ENCODE measurements around the gene EZH1.

Gene EZH1

GRCh38 chr17:42686520-42687128 is 58.2 kb downstream of the EZH1 start:
- FAIRE-seq (no peak), DNase-seq (ENCODE audit: insufficient read length) (no peak)
- no peak for TF ChIP-seq TAF1 (IDR thresholded peaks at IDR 0.05; ENCODE audit: borderline replicate concordance, low read depth, low read length)
- no peak for TF ChIP-seq POLR2A (IDR thresholded peaks at IDR 0.05; ENCODE audit: low read depth, low read length)
- no peak for TF ChIP-seq POLR2AphosphoS5 (IDR thresholded peaks at IDR 0.05; ENCODE audit: low read depth, low read length)

- TF ChIP-seq TAF1 (IDR thresholded peaks at IDR 0.05; ENCODE audit: borderline replicate concordance, low read depth, low read length) (no peak), POLR2A (IDR thresholded peaks at IDR 0.05; ENCODE audit: low read depth, low read length) (no peak)
- DNase-seq (ENCODE audit: insufficient read length), result no peak
- FAIRE-seq, result peak; percentile 17
Observed at GRCh38 chr17:42685831-42686230, 59.0 kb downstream of the EZH1 start.

GRCh38 chr17:42684929-42685556 is 59.8 kb downstream of the EZH1 start:
- FAIRE-seq (no peak), DNase-seq (ENCODE audit: insufficient read length) (no peak)
- TF ChIP-seq POLR2AphosphoS5 (IDR thresholded peaks at IDR 0.05; ENCODE audit: low read depth, low read length) (no peak), TAF1 (IDR thresholded peaks at IDR 0.05; ENCODE audit: borderline replicate concordance, low read depth, low read length) (no peak), POLR2A (IDR thresholded peaks at IDR 0.05; ENCODE audit: low read depth, low read length) (no peak)

- FAIRE-seq (no peak), DNase-seq (ENCODE audit: insufficient read length) (no peak)
- TF ChIP-seq TAF1 (IDR thresholded peaks at IDR 0.05; ENCODE audit: borderline replicate concordance, low read depth, low read length) (no peak), POLR2A (IDR thresholded peaks at IDR 0.05; ENCODE audit: low read depth, low read length) (no peak), POLR2AphosphoS5 (IDR thresholded peaks at IDR 0.05; ENCODE audit: low read depth, low read length) (no peak)
Observed at GRCh38 chr17:42683407-42684034, 61.3 kb downstream of the EZH1 start.

- peak; percentile 70 for FAIRE-seq
- DNase-seq (ENCODE audit: insufficient read length), result peak; percentile 67
Observed at GRCh38 chr17:42682722-42683403, 62.0 kb downstream of the EZH1 start.

GRCh38 chr17:42681976-42682721 is 62.7 kb downstream of the EZH1 start, which contains the start of gene CNTNAP1:
CNTNAP1 (plus strand) TSS chr17:42682531; CDS start chr17:42682830, 299 bp downstream.
- TF ChIP-seq TAF1 (IDR thresholded peaks at IDR 0.05; ENCODE audit: borderline replicate concordance, low read depth, low read length), result 0 out of 2 replicates have a peak, but pooled peaks have one; percentile 7
- TF ChIP-seq POLR2AphosphoS5 (IDR thresholded peaks at IDR 0.05; ENCODE audit: low read depth, low read length), result no peak
- peak; percentile 41; the same call in 1 of the 2 replicates for TF ChIP-seq POLR2A (IDR thresholded peaks at IDR 0.05; ENCODE audit: low read depth, low read length)
- DNase-seq (ENCODE audit: insufficient read length) (peak; percentile 78), FAIRE-seq (peak; percentile 51)

More at GRCh38 chr17:42682722-42683403, 62.0 kb downstream of the EZH1 start:
- TF ChIP-seq POLR2AphosphoS5 (IDR thresholded peaks at IDR 0.05; ENCODE audit: low read depth, low read length) (no peak), TAF1 (IDR thresholded peaks at IDR 0.05; ENCODE audit: borderline replicate concordance, low read depth, low read length) (no peak), POLR2A (IDR thresholded peaks at IDR 0.05; ENCODE audit: low read depth, low read length) (no peak)

- TF ChIP-seq TAF1 (IDR thresholded peaks at IDR 0.05; ENCODE audit: borderline replicate concordance, low read depth, low read length) (no peak), POLR2A (IDR thresholded peaks at IDR 0.05; ENCODE audit: low read depth, low read length) (no peak), POLR2AphosphoS5 (IDR thresholded peaks at IDR 0.05; ENCODE audit: low read depth, low read length) (no peak)
- DNase-seq (ENCODE audit: insufficient read length), result no peak
- FAIRE-seq, result no peak
Observed at GRCh38 chr17:42680331-42680808, 64.5 kb downstream of the EZH1 start.

- TF ChIP-seq POLR2A (IDR thresholded peaks at IDR 0.05; ENCODE audit: low read depth, low read length), result peak; percentile 52; the same call in 1 of the 2 replicates
- TF ChIP-seq TAF1 (IDR thresholded peaks at IDR 0.05; ENCODE audit: borderline replicate concordance, low read depth, low read length), result 0 out of 2 replicates have a peak, but pooled peaks have one; percentile 17
- peak; percentile 27; the same call in 1 of the 2 replicates for TF ChIP-seq POLR2AphosphoS5 (IDR thresholded peaks at IDR 0.05; ENCODE audit: low read depth, low read length)
- DNase-seq (ENCODE audit: insufficient read length) (peak; percentile 66), FAIRE-seq (peak; percentile 89)
Observed at GRCh38 chr17:42679492-42680330, 65.1 kb downstream of the EZH1 start.

- FAIRE-seq (peak; percentile 73), DNase-seq (ENCODE audit: insufficient read length) (no peak)
- TF ChIP-seq POLR2A (IDR thresholded peaks at IDR 0.05; ENCODE audit: low read depth, low read length) (no peak), TAF1 (IDR thresholded peaks at IDR 0.05; ENCODE audit: borderline replicate concordance, low read depth, low read length) (no peak), POLR2AphosphoS5 (IDR thresholded peaks at IDR 0.05; ENCODE audit: low read depth, low read length) (no peak)
Observed at GRCh38 chr17:42678951-42679491, 65.8 kb downstream of the EZH1 start.

All from GM12892 (cell line).